Neural progenitor cell (in vitro differentiated cells): ENCODE results near the gene EMSY.

Experiments used
- CTCF ChIP-seq: fragments of 200-600 bp; sonication (generic); IDR thresholded peaks from 2 replicates; pipeline ENCODE4 v1.5.1; 2017; ENCODE audit warnings: antibody characterized with exemption, mild to moderate bottlenecking
- EZH2 ChIP-seq: fragments of 200-600 bp; sonication (generic); IDR thresholded peaks from 2 replicates; pipeline ENCODE4 v1.6.1; 2017; ENCODE audit warnings: antibody characterized with exemption, mild to moderate bottlenecking, moderate library complexity
- EZH2phosphoT487 ChIP-seq: fragments of 200-600 bp; sonication (generic); IDR thresholded peaks from 2 replicates; pipeline ENCODE4 v1.6.1; 2017; ENCODE audit warnings: antibody characterized with exemption

GRCh38 chr11:76567261-76567660 lies 122.4 kb downstream of the EMSY start:
- TF ChIP-seq CTCF = no peak
- TF ChIP-seq EZH2 = no peak
- no peak for TF ChIP-seq EZH2phosphoT487
